ENCODE measurements around the gene RNF220. TPM values are rescaled to one million over a fixed set of nuclear protein-coding genes. Genes with fewer than 3 reads are reported as not detected.
A peak's percentile ranks its signal among the peaks of the same experiment; 100 is the strongest.

The RNF220 gene
- total and polyA plus RNA-seq, 2 of the 13 experiments (the other 11 are each of a cell fraction or from before 2014, with no cell fraction given) = 48.2 to 72.1 TPM

- TF ChIP-seq ZNF616 (CRISPR knock-in tag; IDR thresholded peaks at IDR 0.05; ENCODE audit: low read depth) (no peak), MEIS1 (CRISPR knock-in tag; IDR thresholded peaks at IDR 0.05; ENCODE audit: borderline replicate concordance) (0 out of 2 replicates have a peak, but pooled peaks have one; percentile 74), LCORL (IDR thresholded peaks at IDR 0.05) (peak; percentile 53), LCORL (CRISPR knock-in tag; IDR thresholded peaks at IDR 0.05) (peak; percentile 98), PRMT3 (CRISPR knock-in tag; IDR thresholded peaks at IDR 0.05; ENCODE audit: borderline replicate concordance, low read depth) (no peak), ZNF788 (CRISPR knock-in tag; IDR thresholded peaks at IDR 0.05; ENCODE audit: borderline replicate concordance) (peak; percentile 77; the same call in 1 of the 2 replicates), GZF1 (CRISPR knock-in tag; IDR thresholded peaks at IDR 0.05) (no peak), PTBP1 (IDR thresholded peaks at IDR 0.05; ENCODE audit: low read depth, low read length, poor library complexity, severe bottlenecking) (no peak), ZFP36L2 (CRISPR knock-in tag; IDR thresholded peaks at IDR 0.05) (no peak), ZNF543 (CRISPR knock-in tag; IDR thresholded peaks at IDR 0.05) (no peak), ZNF142 (CRISPR knock-in tag; IDR thresholded peaks at IDR 0.05) (no peak; the same call in 1 of the 2 replicates), AGO2 (optimal IDR thresholded peaks at IDR 0.05; ENCODE audit: low read depth, low read length) (no peak), ZNF704 (CRISPR knock-in tag; IDR thresholded peaks at IDR 0.05; ENCODE audit: borderline replicate concordance) (no peak), SP2 (CRISPR knock-in tag; IDR thresholded peaks at IDR 0.05) (0 out of 2 replicates have a peak, but pooled peaks have one; percentile 16), ZNF362 (CRISPR knock-in tag; IDR thresholded peaks at IDR 0.05; ENCODE audit: borderline replicate concordance) (no peak), NCOA2 (CRISPR knock-in tag; IDR thresholded peaks at IDR 0.05) (peak; percentile 90), ZNF567 (CRISPR knock-in tag; IDR thresholded peaks at IDR 0.05; ENCODE audit: borderline replicate concordance) (no peak)
Measured at GRCh38 chr1:44681905-44682882, 277.1 kb downstream of the RNF220 start (continued).
